ENCODE measurements around the gene HNF1A.

The HNF1A gene

DNA sequence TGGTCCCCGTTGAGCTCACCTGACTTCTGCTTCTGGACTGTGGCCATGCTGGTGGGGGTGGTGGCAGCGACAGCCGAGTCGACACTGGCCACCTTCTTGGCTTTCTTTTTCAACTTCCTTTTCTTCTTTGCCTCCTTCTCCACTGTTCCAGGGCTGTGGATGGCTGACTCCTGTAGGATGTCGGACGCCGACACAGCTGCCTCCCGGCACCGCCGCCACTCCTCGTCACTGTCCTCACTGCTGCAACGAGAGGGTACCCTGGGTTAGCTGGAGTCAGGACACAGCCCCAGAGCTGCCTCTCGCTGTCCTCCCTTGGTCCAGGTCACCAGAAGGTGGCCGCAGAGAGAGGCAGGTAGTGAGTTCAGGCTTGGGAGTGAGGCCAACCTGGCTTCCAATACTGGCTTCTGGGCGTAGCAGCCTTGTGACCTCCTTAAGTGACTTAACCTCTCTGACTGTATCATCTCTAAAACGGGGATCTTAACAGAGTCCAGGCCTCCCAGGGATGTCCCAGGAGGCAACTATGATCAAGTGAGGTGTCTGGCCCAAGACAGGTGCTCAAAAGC is 26.0 kb downstream of the HNF1A start:
- Mint-ChIP-seq H3K27ac (no peak overlapping the region), H3K27me3 (ENCODE audit: low read depth, poor library complexity) (no peaks in the 10 kb centered on the region), H3K4me3 (no peak overlapping the region), H3K9me3 (no peaks in the 10 kb centered on the region), H3K36me3 (ENCODE audit: low read depth) (peaks cover 45% of the 10 kb centered on the region), H3K4me1 (peaks cover 4% of the 10 kb centered on the region)
- no peak for DNase-seq
- TF ChIP-seq, protein P1, sequence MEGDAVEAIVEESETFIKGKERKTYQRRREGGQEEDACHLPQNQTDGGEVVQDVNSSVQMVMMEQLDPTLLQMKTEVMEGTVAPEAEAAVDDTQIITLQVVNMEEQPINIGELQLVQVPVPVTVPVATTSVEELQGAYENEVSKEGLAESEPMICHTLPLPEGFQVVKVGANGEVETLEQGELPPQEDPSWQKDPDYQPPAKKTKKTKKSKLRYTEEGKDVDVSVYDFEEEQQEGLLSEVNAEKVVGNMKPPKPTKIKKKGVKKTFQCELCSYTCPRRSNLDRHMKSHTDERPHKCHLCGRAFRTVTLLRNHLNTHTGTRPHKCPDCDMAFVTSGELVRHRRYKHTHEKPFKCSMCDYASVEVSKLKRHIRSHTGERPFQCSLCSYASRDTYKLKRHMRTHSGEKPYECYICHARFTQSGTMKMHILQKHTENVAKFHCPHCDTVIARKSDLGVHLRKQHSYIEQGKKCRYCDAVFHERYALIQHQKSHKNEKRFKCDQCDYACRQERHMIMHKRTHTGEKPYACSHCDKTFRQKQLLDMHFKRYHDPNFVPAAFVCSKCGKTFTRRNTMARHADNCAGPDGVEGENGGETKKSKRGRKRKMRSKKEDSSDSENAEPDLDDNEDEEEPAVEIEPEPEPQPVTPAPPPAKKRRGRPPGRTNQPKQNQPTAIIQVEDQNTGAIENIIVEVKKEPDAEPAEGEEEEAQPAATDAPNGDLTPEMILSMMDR (IDR thresholded peaks at IDR 0.05): no peak

DNA sequence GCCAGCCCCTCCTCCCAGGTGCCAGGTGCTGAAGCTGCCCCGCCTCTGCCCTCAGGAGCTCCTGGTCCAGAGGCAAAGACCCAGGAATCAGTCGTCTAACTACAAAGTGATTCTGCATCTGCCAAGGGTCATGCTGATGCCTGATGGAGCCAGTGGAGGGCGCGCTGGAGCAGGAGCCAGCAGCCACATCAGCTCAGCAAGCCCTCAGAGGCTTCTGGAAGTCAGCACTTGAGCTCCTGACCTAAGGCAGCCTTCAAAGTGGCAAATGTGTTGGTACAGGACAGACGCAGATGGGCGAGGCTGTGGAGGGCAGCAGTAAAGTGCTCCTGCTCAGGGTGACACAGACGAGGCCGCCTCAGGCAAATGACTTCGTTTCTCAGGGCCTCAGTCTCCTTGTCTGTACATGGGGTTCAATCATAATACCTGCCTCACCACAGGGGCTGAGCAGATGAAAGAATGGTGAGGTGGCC is 27.0 kb downstream of the HNF1A start:
- H3K27ac Mint-ChIP-seq: no peak overlapping the region
- H3K36me3 Mint-ChIP-seq (ENCODE audit: low read depth): peaks cover 45% of the 10 kb centered on the region
- no peak overlapping the region for H3K4me3 Mint-ChIP-seq
- TF ChIP-seq, protein P1 (IDR thresholded peaks at IDR 0.05): peak; percentile 67
- H3K4me1 Mint-ChIP-seq: no peaks in the 10 kb centered on the region
- H3K27me3 Mint-ChIP-seq (ENCODE audit: low read depth, poor library complexity): no peaks in the 10 kb centered on the region
- DNase-seq: peak; percentile 69
- H3K9me3 Mint-ChIP-seq: no peaks in the 10 kb centered on the region

DNA sequence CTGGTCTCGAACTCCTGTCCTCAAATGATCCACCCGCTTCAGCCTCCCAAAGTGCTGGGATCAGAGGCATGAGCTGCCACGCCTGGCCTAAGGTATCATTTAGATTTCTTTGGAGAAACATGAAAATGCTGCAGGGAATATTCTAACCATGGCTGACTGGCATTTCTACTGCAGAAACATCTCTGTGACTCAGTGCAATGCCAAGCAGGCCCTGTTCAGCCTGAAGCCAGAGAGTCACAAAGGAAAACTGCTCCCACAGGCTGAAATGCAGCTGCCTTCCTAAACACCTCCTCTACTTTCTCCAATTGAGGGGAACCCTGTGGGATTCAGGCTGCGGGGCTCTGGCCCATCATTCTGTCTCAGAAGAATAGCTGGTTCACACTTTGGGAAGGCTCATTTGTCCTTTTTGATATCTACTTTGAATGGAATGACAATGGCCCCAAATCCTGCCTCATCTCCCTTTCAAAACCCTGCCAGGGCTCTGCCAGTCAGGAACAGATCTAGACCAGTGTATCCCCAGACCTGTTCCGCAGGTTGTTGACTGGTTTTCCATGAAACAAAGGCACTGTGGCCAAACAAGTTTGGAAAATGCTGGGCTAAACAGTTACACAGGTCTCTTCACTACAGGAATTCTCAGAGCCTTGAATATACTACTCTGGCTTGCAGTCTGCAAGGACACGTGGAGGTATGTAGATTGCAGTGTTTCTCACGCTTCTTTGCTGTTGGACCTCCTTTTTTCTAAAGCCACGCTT is 30.2 kb downstream of the HNF1A start:
- no peak overlapping the region for H3K27ac Mint-ChIP-seq
- no peak overlapping the region for H3K4me3 Mint-ChIP-seq
- no peak for DNase-seq
- H3K9me3 Mint-ChIP-seq: no peaks in the 10 kb centered on the region
- H3K36me3 Mint-ChIP-seq (ENCODE audit: low read depth): peaks cover 50% of the 10 kb centered on the region
- H3K27me3 Mint-ChIP-seq (ENCODE audit: low read depth, poor library complexity): no peaks in the 10 kb centered on the region
- no peaks in the 10 kb centered on the region for H3K4me1 Mint-ChIP-seq
- TF ChIP-seq, protein P1 (IDR thresholded peaks at IDR 0.05): no peak

- H3K36me3 Mint-ChIP-seq (ENCODE audit: low read depth): peaks cover 39% of the 10 kb centered on the region
- TF ChIP-seq, protein P1 (IDR thresholded peaks at IDR 0.05): peak; percentile 38
- peak; percentile 33 for DNase-seq
These were observed 31.4 kb downstream of the HNF1A start for GRCh38 chr12:121009741-121010140.

DNA sequence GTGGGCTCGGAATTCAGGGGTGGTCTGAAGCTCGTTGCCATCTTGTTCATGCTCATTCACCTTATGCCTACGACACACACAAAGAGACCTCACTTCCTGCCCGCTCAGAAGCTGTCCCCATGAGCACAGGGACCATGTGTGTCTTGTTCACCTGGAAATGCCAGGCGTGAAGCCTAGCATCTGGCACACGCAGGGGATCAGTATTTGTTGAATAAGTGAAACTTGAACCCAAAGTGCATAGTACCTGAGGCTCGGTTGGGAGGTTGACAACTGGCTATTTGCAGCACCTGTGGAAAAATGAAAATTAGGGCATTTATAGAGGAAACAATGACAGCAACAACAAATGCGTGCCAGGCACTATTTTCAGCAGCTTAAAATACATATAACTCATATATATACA is 32.5 kb downstream of the HNF1A start:
- no peak for DNase-seq
- peaks cover 13% of the 10 kb centered on the region for H3K4me1 Mint-ChIP-seq
- H3K9me3 Mint-ChIP-seq: no peaks in the 10 kb centered on the region
- no peak overlapping the region for H3K4me3 Mint-ChIP-seq
- H3K27me3 Mint-ChIP-seq (ENCODE audit: low read depth, poor library complexity): no peaks in the 10 kb centered on the region
- peak overlapping the region; percentile 68 for H3K27ac Mint-ChIP-seq
- H3K36me3 Mint-ChIP-seq (ENCODE audit: low read depth): peaks cover 29% of the 10 kb centered on the region
- TF ChIP-seq, protein P1 (IDR thresholded peaks at IDR 0.05): no peak

More at GRCh38 chr12:121009741-121010140, 31.4 kb downstream of the HNF1A start:
- H3K27ac Mint-ChIP-seq: no peak overlapping the region
- H3K27me3 Mint-ChIP-seq (ENCODE audit: low read depth, poor library complexity): no peaks in the 10 kb centered on the region
- H3K4me1 Mint-ChIP-seq: peaks cover 3% of the 10 kb centered on the region
- H3K9me3 Mint-ChIP-seq: no peaks in the 10 kb centered on the region
- H3K4me3 Mint-ChIP-seq: no peak overlapping the region

Data from nephron progenitor cell (in vitro differentiated cells).